A549 (cell line): Measurements from ENCODE around the gene LINC01488. TPM values are rescaled to one million over a fixed set of nuclear protein-coding genes. Genes with fewer than 3 reads are reported as not detected.

Experiments
- CBX2 ChIP-seq: fragments of 200-600 bp; sonication (generic); IDR thresholded peaks from 2 replicates; pipeline ENCODE4 v1.6.1; 2016; ENCODE audit warnings: low read depth, mild to moderate bottlenecking, borderline replicate concordance
- CEBPB ChIP-seq, 2 experiments: fragments of >200 bp in 1 of 2; sonication (Bioruptor Twin) in 1 of 2; formaldehyde crosslinking in 1 of 2; IDR thresholded peaks; 2 replicates each; pipeline ENCODE4 v1.6.1; 2012 to 2016
- CHD2 ChIP-seq: fragments of 150-350 bp; IDR thresholded peaks from 2 replicates; pipeline ENCODE4 v1.6.1; 2014; ENCODE audit warnings: low read length; ENCODE audit not compliant: partially characterized antibody
- FOXS1 ChIP-seq: fragments of 250-450 bp; sonication (Bioruptor Pico); IDR thresholded peaks from 2 replicates; pipeline ENCODE4 v1.5.0; 2020; ENCODE audit warnings: mild to moderate bottlenecking, moderate library complexity
- HEYL ChIP-seq: fragments of 250-450 bp; sonication (Bioruptor Pico); IDR thresholded peaks from 2 replicates; pipeline ENCODE4 v1.8.0; 2021; ENCODE audit warnings: mild to moderate bottlenecking, moderate library complexity
- HMGXB4 ChIP-seq: fragments of 250-450 bp; sonication (Bioruptor Pico); IDR thresholded peaks from 2 replicates; pipeline ENCODE4 v1.5.0; 2021; ENCODE audit warnings: mild to moderate bottlenecking, moderate library complexity, borderline replicate concordance
- HOXA7 ChIP-seq: fragments of 250-450 bp; sonication (Bioruptor Pico); IDR thresholded peaks from 2 replicates; pipeline ENCODE4 v1.5.0; 2020; ENCODE audit warnings: mild to moderate bottlenecking, moderate library complexity
- HOXB13 ChIP-seq: fragments of 250-450 bp; sonication (Bioruptor Pico); IDR thresholded peaks from 2 replicates; pipeline ENCODE4 v1.5.0; 2020; ENCODE audit warnings: low read depth, mild to moderate bottlenecking, moderate library complexity
- HOXB5 ChIP-seq: fragments of 250-450 bp; sonication (Bioruptor Pico); IDR thresholded peaks from 2 replicates; pipeline ENCODE4 v1.5.0; 2020; ENCODE audit warnings: mild to moderate bottlenecking, moderate library complexity
- KDM5A ChIP-seq: fragments of 200-600 bp; sonication (generic); IDR thresholded peaks from 2 replicates; pipeline ENCODE4 v1.6.1; 2016; ENCODE audit warnings: antibody characterized with exemption, mild to moderate bottlenecking
- MAFK ChIP-seq: fragments of 450-650 bp; IDR thresholded peaks from 2 replicates; pipeline ENCODE4 v1.6.1; 2014; ENCODE audit not compliant: partially characterized antibody
- MAZ ChIP-seq: fragments of 150-350 bp; IDR thresholded peaks from 2 replicates; pipeline ENCODE4 v1.6.1; 2014; ENCODE audit warnings: antibody characterized with exemption, low read depth, low read length, borderline replicate concordance
- MYC ChIP-seq: IDR thresholded peaks from 2 replicates; pipeline ENCODE4 v1.6.1; 2012; ENCODE audit warnings: mild to moderate bottlenecking, inconsistent platforms, low read length, improper control_type of control experiment, borderline replicate concordance
- NPAS2 ChIP-seq: fragments of 250-450 bp; sonication (Bioruptor Pico); IDR thresholded peaks from 2 replicates; pipeline ENCODE4 v1.8.0; 2022; ENCODE audit warnings: mild to moderate bottlenecking, moderate library complexity, borderline replicate concordance
- PHF8 ChIP-seq: fragments of 200-600 bp; sonication (generic); IDR thresholded peaks from 2 replicates; pipeline ENCODE4 v1.6.1; 2016; ENCODE audit warnings: low read depth, mild to moderate bottlenecking, antibody characterized with exemption, moderate library complexity, borderline replicate concordance
- RAD21 ChIP-seq, 2 experiments: fragments of >200 bp in 1 of 2; sonication (Bioruptor Twin) in 1 of 2; formaldehyde crosslinking in 1 of 2; IDR thresholded peaks in 1 of 2; conservative IDR thresholded peaks in 1 of 2; 2 replicates in 1 of 2; 3 replicates in 1 of 2; pipeline ENCODE4 v1.6.1; 2012 to 2018; ENCODE audit warnings: inconsistent platforms in 1 of 2
- RARB ChIP-seq: fragments of 250-450 bp; sonication (Bioruptor Pico); IDR thresholded peaks from 2 replicates; pipeline ENCODE4 v1.8.0; 2021; ENCODE audit warnings: mild to moderate bottlenecking, moderate library complexity
- TP53 ChIP-seq: fragments of 250-450 bp; sonication (Bioruptor Pico); IDR thresholded peaks from 2 replicates; pipeline ENCODE4 v1.5.0; 2021; ENCODE audit warnings: mild to moderate bottlenecking, moderate library complexity
- ZC3H11A ChIP-seq: fragments of 450-650 bp; IDR thresholded peaks from 2 replicates; pipeline ENCODE4 v1.6.1; 2014; ENCODE audit warnings: antibody characterized with exemption, mild to moderate bottlenecking
- polyA plus RNA-seq, 4 experiments: library from polyadenylated mRNA; depleted of rRNA in 3 of 4; stranded (reverse); fragments of >200 nt; fragmentation: RNase III in 1 of 4; extraction: RNeasy Plus Mini Kit Qiagen cat#74134 plus additional on column Dnase treatment in 1 of 4; gene quantifications; 2 replicates in 3 of 4; 3 replicates in 1 of 4; pipeline ENCODE4 v1.2.3, GENCODE V29; 2011 to 2017
- TF ChIP-seq, protein P1 (sequence below): fragments of 200-600 bp; sonication (generic); IDR thresholded peaks from 2 replicates; pipeline ENCODE4 v1.6.1; 2016; ENCODE audit warnings: antibody characterized with exemption, mild to moderate bottlenecking, moderate library complexity
- TF ChIP-seq, protein P2 (sequence below): fragments of 250-450 bp; sonication (Bioruptor Pico); IDR thresholded peaks from 2 replicates; pipeline ENCODE4 v1.5.0; 2020; ENCODE audit warnings: low read depth, mild to moderate bottlenecking, moderate library complexity

LINC01488 gene
- polyA plus RNA-seq, 2 of the 4 experiments (the other 2 are of a cell fraction): 0.05 TPM; not detected in 1

- TF ChIP-seq NPAS2 (CRISPR knock-in tag) (0 out of 2 replicates have a peak, but pooled peaks have one; percentile 13), HEYL (CRISPR knock-in tag) (no peak), MYC (peak; percentile 64; the same call in 1 of the 2 replicates), FOXS1 (no peak), KDM5A (no peak), HOXB5 (CRISPR knock-in tag) (no peak), HMGXB4 (CRISPR knock-in tag) (no peak), ZC3H11A (no peak), RAD21 (conservative IDR thresholded peaks at IDR 0.05 in 1 of 2, IDR thresholded peaks at IDR 0.05 in 1 of 2) (peak in 1 of 2 experiments; percentile 34; a peak in 2 of 5 replicates), HOXB13 (CRISPR knock-in tag) (no peak), CEBPB (IDR thresholded peaks at IDR 0.05) (no peak), TP53 (CRISPR knock-in tag) (no peak), RARB (no peak), PHF8 (no peak), CBX2 (no peak), CHD2 (no peak), MAFK (no peak), HOXA7 (CRISPR knock-in tag) (no peak), MAZ (no peak)
- TF ChIP-seq, protein P1, sequence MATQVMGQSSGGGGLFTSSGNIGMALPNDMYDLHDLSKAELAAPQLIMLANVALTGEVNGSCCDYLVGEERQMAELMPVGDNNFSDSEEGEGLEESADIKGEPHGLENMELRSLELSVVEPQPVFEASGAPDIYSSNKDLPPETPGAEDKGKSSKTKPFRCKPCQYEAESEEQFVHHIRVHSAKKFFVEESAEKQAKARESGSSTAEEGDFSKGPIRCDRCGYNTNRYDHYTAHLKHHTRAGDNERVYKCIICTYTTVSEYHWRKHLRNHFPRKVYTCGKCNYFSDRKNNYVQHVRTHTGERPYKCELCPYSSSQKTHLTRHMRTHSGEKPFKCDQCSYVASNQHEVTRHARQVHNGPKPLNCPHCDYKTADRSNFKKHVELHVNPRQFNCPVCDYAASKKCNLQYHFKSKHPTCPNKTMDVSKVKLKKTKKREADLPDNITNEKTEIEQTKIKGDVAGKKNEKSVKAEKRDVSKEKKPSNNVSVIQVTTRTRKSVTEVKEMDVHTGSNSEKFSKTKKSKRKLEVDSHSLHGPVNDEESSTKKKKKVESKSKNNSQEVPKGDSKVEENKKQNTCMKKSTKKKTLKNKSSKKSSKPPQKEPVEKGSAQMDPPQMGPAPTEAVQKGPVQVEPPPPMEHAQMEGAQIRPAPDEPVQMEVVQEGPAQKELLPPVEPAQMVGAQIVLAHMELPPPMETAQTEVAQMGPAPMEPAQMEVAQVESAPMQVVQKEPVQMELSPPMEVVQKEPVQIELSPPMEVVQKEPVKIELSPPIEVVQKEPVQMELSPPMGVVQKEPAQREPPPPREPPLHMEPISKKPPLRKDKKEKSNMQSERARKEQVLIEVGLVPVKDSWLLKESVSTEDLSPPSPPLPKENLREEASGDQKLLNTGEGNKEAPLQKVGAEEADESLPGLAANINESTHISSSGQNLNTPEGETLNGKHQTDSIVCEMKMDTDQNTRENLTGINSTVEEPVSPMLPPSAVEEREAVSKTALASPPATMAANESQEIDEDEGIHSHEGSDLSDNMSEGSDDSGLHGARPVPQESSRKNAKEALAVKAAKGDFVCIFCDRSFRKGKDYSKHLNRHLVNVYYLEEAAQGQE: no peak
- TF ChIP-seq, protein P2, sequence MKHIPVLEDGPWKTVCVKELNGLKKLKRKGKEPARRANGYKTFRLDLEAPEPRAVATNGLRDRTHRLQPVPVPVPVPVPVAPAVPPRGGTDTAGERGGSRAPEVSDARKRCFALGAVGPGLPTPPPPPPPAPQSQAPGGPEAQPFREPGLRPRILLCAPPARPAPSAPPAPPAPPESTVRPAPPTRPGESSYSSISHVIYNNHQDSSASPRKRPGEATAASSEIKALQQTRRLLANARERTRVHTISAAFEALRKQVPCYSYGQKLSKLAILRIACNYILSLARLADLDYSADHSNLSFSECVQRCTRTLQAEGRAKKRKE: no peak
Observed at GRCh38 chr11:69541501-69542313, 60.2 kb downstream of the LINC01488 start (continued).
